Muscle layer of duodenum (tissue), 2 donors: ENCODE results near the gene SBF2.
"Not testable (repeated sequence)": the region's sequence is repeated elsewhere in the genome, so short reads cannot be mapped to it uniquely, and the experiment has no call there.

Experiments
- H3K27ac ChIP-seq: one replicate; pipeline ENCODE4 v1.7.0; 2013; ENCODE audit warnings: mild to moderate bottlenecking, low read length
- H3K27me3 ChIP-seq: one replicate; pipeline ENCODE4 v1.7.0; 2013; ENCODE audit warnings: low read depth, mild to moderate bottlenecking, control low read depth, low read length
- H3K36me3 ChIP-seq, 2 donors: one replicate each; pipeline ENCODE4 v1.7.0; 2013; ENCODE audit warnings: low read length in 2 of 2, control low read depth in 1 of 2, mild to moderate bottlenecking in 1 of 2; ENCODE audit not compliant: insufficient read depth in 2 of 2, control insufficient read depth in 1 of 2
- H3K4me1 ChIP-seq, 2 donors: one replicate each; pipeline ENCODE4 v1.7.0; 2013; ENCODE audit warnings: low read length in 2 of 2, mild to moderate bottlenecking in 2 of 2, control low read depth in 1 of 2, moderate library complexity in 1 of 2; ENCODE audit not compliant: insufficient read depth in 2 of 2, control insufficient read depth in 1 of 2
- H3K4me3 ChIP-seq, 2 donors: one replicate each; pipeline ENCODE4 v1.7.0; 2013; ENCODE audit warnings: low read length in 2 of 2, low read depth in 1 of 2, mild to moderate bottlenecking in 1 of 2
- H3K9me3 ChIP-seq, 2 donors: one replicate each; pipeline ENCODE4 v1.7.0; 2013; ENCODE audit warnings: low read length in 2 of 2, control low read depth in 1 of 2, mild to moderate bottlenecking in 1 of 2; ENCODE audit not compliant: control insufficient read depth in 1 of 2
- donor health status: healthy.

Gene SBF2

GRCh38 chr11:9756461-9756860, 537.6 kb downstream of the SBF2 start:
- Histone ChIP-seq H3K9me3 (no peaks in the 10 kb centered on the region), H3K4me1 (peaks cover 9 to 28% of the 10 kb centered on the region in 2 donors), H3K27ac (no peak overlapping the region), H3K27me3 (no peaks in the 10 kb centered on the region), H3K4me3 (no peak overlapping the region), H3K36me3 (peaks cover 4 to 25% of the 10 kb centered on the region in 2 donors)

- peaks cover 7 to 25% of the 10 kb centered on the region in 2 donors for H3K4me1 ChIP-seq
- no peak overlapping the region for H3K27ac ChIP-seq
- H3K27me3 ChIP-seq = no peaks in the 10 kb centered on the region
- H3K9me3 ChIP-seq = no peaks in the 10 kb centered on the region
- peaks cover 5 to 27% of the 10 kb centered on the region in 2 donors for H3K36me3 ChIP-seq
- H3K4me3 ChIP-seq = no peak overlapping the region
These were observed 538.3 kb downstream of the SBF2 start for GRCh38 chr11:9755561-9756185.

GRCh38 chr11:9754010-9754471, 540.0 kb downstream of the SBF2 start:
- H3K27ac ChIP-seq = no peak overlapping the region

DNA sequence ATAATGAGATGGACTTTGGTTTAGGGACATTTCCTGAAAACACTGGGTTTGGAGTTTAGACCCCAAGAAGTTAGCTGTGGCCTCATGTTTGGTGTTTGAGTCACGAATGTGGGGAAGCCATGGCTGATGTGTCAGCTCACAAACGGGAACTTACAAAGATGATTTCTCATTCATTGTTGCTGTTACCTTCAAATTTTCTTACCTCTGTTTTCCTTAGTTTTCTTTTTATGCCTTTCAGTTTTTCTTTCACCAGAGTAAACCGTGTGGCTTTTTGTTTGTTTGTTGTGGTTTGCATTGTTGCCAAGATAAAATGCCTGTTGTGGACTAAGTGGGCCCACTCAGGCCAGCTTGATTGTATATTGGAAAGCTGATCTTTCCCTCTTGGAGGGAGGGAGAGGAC, 541.0 kb downstream of the SBF2 start:
- Histone ChIP-seq H3K4me1 (peaks cover 8 to 10% of the 10 kb centered on the region in 2 donors), H3K36me3 (peaks cover 12 to 25% of the 10 kb centered on the region in 2 donors), H3K27ac (no peak overlapping the region), H3K27me3 (no peaks in the 10 kb centered on the region), H3K4me3 (no peak overlapping the region), H3K9me3 (no peaks in the 10 kb centered on the region)

More at GRCh38 chr11:9754010-9754471, 540.0 kb downstream of the SBF2 start:
- Histone ChIP-seq H3K36me3 (peaks cover 10 to 29% of the 10 kb centered on the region in 2 donors), H3K4me3 (no peak overlapping the region), H3K9me3 (no peaks in the 10 kb centered on the region), H3K27me3 (no peaks in the 10 kb centered on the region), H3K4me1 (peaks cover 3 to 9% of the 10 kb centered on the region in 2 donors)

- H3K36me3 ChIP-seq = peaks cover 14 to 25% of the 10 kb centered on the region in 2 donors
- no peaks in the 10 kb centered on the region for H3K27me3 ChIP-seq
- no peaks in the 10 kb centered on the region for H3K9me3 ChIP-seq
- peaks cover 5% of the 10 kb centered on the region in 2 donors for H3K4me1 ChIP-seq
- H3K4me3 ChIP-seq = no peak overlapping the region
- H3K27ac ChIP-seq = no peak overlapping the region
These were observed 541.9 kb downstream of the SBF2 start for GRCh38 chr11:9752091-9752490.

DNA sequence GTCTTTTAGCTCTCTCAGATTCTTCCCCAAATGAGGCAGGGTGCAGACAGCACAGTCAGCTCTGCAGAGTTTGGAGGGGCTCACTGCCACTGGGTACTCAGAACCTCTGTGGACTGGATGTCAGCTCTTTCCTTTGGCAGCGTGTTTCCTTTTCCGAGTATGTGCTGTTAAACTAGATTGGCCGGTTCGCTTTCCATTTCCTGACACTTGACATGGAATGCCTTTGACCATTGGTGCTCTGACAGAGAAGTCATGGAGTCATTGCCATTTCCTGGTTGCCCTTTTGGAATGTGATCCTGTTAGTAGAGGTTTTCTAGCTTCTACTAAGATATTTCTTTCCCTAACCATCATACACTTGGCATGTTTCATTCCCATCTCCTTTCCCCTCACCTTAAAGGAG, 543.5 kb downstream of the SBF2 start:
- Histone ChIP-seq H3K4me3 (no peak overlapping the region), H3K4me1 (peaks cover 5% of the 10 kb centered on the region in 2 donors), H3K36me3 (peaks cover 14 to 25% of the 10 kb centered on the region in 2 donors), H3K9me3 (no peaks in the 10 kb centered on the region), H3K27me3 (no peaks in the 10 kb centered on the region), H3K27ac (no peak overlapping the region)

DNA sequence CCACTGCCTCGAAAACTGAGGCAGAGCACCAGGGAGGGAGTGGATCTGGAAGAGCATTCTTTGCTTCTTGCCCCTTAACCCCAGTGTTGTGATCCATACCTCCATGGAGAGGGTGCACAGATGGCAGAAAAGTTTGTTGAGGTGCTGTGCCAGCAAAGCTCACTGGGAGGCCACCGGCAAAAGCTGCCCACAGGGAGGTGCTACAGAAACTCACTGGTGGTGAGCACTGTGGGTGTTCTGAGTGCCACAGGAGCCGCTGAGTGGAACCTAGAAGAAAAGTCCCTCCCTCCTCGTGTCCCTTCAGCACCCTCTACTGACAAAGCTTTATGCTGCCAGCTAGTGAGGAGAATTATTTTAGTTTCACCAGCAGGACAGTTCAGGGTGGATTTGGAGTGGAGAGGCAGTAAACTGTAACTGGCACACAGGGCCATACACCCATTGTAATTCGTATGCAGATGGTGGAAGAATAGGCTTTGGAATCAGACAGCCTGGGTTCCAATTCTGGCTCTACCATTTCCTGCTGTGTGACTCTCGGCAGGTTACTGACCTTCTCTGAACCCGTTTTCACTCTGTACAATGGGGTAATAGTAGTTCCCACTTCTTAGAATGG, 545.6 kb downstream of the SBF2 start:
- Histone ChIP-seq H3K4me3 (no peak overlapping the region), H3K9me3 (no peaks in the 10 kb centered on the region), H3K27ac (no peak overlapping the region), H3K4me1 (peaks cover 5% of the 10 kb centered on the region in 2 donors), H3K36me3 (peaks cover 14 to 19% of the 10 kb centered on the region in 2 donors), H3K27me3 (no peaks in the 10 kb centered on the region)

- Histone ChIP-seq H3K36me3 (peaks cover 14 to 18% of the 10 kb centered on the region in 2 donors), H3K9me3 (no peaks in the 10 kb centered on the region), H3K4me1 (peaks cover 5% of the 10 kb centered on the region in 2 donors), H3K4me3 (no peak overlapping the region), H3K27me3 (no peaks in the 10 kb centered on the region), H3K27ac (no peak overlapping the region)
These were observed 546.2 kb downstream of the SBF2 start for GRCh38 chr11:9747828-9748227.

DNA sequence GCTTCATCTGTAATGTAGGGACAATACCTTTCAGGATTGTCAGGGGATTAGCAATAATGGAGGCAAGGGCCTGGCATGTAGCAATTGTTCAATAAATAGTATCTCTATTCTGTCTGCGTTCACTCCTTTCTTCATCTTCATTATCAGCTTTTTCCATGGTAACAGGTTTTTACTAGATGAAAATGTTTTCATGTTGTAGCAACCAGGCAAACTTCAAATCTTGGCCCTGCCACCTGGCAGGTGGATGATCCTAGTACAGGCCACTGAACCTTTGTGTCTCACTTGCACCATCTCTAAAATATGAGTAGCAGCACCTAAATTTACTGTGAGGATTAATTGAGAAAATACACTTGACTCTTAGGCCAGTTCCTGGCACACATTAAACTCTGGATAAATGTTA, 546.8 kb downstream of the SBF2 start:
- Histone ChIP-seq H3K27ac (no peak overlapping the region), H3K4me1 (peaks cover 5% of the 10 kb centered on the region in 2 donors), H3K9me3 (no peaks in the 10 kb centered on the region), H3K27me3 (no peaks in the 10 kb centered on the region), H3K36me3 (peaks cover 14 to 17% of the 10 kb centered on the region in 2 donors), H3K4me3 (no peak overlapping the region)

GRCh38 chr11:9745411-9746211, 548.4 kb downstream of the SBF2 start:
- Histone ChIP-seq H3K36me3 (peaks cover 10 to 12% of the 10 kb centered on the region in 2 donors), H3K27me3 (no peaks in the 10 kb centered on the region), H3K27ac (no peak overlapping the region), H3K9me3 (no peaks in the 10 kb centered on the region), H3K4me3 (no peak overlapping the region), H3K4me1 (peaks cover 5% of the 10 kb centered on the region in 2 donors)

DNA sequence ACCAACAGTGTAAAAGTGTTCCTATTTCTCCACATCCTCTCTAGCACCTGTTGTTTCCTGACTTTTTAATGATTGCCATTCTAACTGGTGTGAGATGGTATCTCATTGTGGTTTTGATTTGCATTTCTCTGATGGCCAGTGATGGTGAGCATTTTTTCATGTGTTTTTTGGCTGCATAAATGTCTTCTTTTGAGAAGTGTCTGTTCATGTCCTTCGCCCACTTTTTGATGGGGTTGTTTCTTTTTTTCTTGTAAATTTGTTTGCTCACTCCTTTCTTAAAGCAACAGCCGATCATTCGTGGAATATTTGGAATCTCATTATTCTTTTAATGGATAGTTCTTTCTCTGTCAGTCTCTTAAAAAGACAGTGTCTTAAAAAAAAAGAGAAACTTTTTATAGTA, 550.5 kb downstream of the SBF2 start:
- not testable (repeated sequence) for H3K27ac ChIP-seq, H3K4me1 ChIP-seq, H3K4me3 ChIP-seq, H3K9me3 ChIP-seq, H3K27me3 ChIP-seq
- peaks cover 13 to 17% of the 10 kb centered on the region in 2 donors for H3K36me3 ChIP-seq
